Measurements from ENCODE around the gene SYT3. TPM values are rescaled to one million over a fixed set of nuclear protein-coding genes. Genes with fewer than 3 reads are reported as not detected.

The SYT3 gene
- total RNA-seq, 1 experiment from 2014 or later, result 1.8 TPM

- no peaks in the 10 kb centered on the region for H3K4me1 ChIP-seq (ENCODE audit: insufficient read depth, low read length, poor library complexity, severe bottlenecking)
- H3K36me3 ChIP-seq (ENCODE audit: insufficient read depth, low read length, poor library complexity, severe bottlenecking), result peaks cover 7% of the 10 kb centered on the region
- no TSS peak for BruUV-seq (replicated peaks)
- POLR2A ChIA-PET (ENCODE audit: low non-redundant PET), result no interaction called here
- TF ChIP-seq CTCF (conservative IDR thresholded peaks at IDR 0.05; ENCODE audit: low read depth, low read length), result no peak
- intact Hi-C loops (cut with micrococcal nuclease; ENCODE audit: unreplicated experiment), result no loop called here
- H3K27ac ChIP-seq (ENCODE audit: low read depth, low read length, poor library complexity, severe bottlenecking), result no peak overlapping the region
- no peaks in the 10 kb centered on the region for H3K9me3 ChIP-seq (ENCODE audit: low read depth, low read length, poor library complexity, severe bottlenecking)
- H3K4me3 ChIP-seq (ENCODE audit: low read depth, low read length, poor library complexity, severe bottlenecking), result no peak overlapping the region
- no peaks in the 10 kb centered on the region for H3K27me3 ChIP-seq (replicated peaks; ENCODE audit: insufficient read depth, low read depth, low read length, poor library complexity)
- DNase-seq (ENCODE audit: low spot score), result no peak
- CTCF ChIA-PET, result no interaction called here
Observed at GRCh38 chr19:50686310-50687032, 46.8 kb upstream of the SYT3 start.

- TF ChIP-seq EZH2 (IDR thresholded peaks at IDR 0.05; ENCODE audit: borderline replicate concordance, low read depth, low read length, poor library complexity, severe bottlenecking), result no peak
- intact Hi-C loops (cut with micrococcal nuclease; ENCODE audit: unreplicated experiment), result no loop called here
- CTCF ChIA-PET, result interaction anchor here (0.6 kb wide), 1 partner anchor 192 kb away, joined by 4 read pairs; no protein-coding TSS in a partner anchor
- H3K27me3 ChIP-seq (replicated peaks; ENCODE audit: insufficient read depth, low read depth, low read length, poor library complexity), result no peaks in the 10 kb centered on the region
- peaks cover under 1% of the 10 kb centered on the region for H3K36me3 ChIP-seq (ENCODE audit: insufficient read depth, low read length, poor library complexity, severe bottlenecking)
- H3K9me3 ChIP-seq (ENCODE audit: low read depth, low read length, poor library complexity, severe bottlenecking), result no peaks in the 10 kb centered on the region
- no peak overlapping the region for H3K4me3 ChIP-seq (ENCODE audit: low read depth, low read length, poor library complexity, severe bottlenecking)
- POLR2A ChIA-PET (ENCODE audit: low non-redundant PET), result no interaction called here
- no peaks in the 10 kb centered on the region for H3K4me1 ChIP-seq (ENCODE audit: insufficient read depth, low read length, poor library complexity, severe bottlenecking)
- peak; percentile 88 for DNase-seq (ENCODE audit: low spot score)
- BruUV-seq (replicated peaks), result no TSS peak
- H3K27ac ChIP-seq (ENCODE audit: low read depth, low read length, poor library complexity, severe bottlenecking), result no peak overlapping the region
Observed at GRCh38 chr19:50679177-50680125, 39.8 kb upstream of the SYT3 start.

- TF ChIP-seq CTCF (conservative IDR thresholded peaks at IDR 0.05; ENCODE audit: low read depth, low read length) (no peak), EZH2 (IDR thresholded peaks at IDR 0.05; ENCODE audit: borderline replicate concordance, low read depth, low read length, poor library complexity, severe bottlenecking) (no peak)
- H3K27me3 ChIP-seq (replicated peaks; ENCODE audit: insufficient read depth, low read depth, low read length, poor library complexity), result no peaks in the 10 kb centered on the region
- intact Hi-C loops (cut with micrococcal nuclease; ENCODE audit: unreplicated experiment), result no loop called here
- no peak overlapping the region for H3K27ac ChIP-seq (ENCODE audit: low read depth, low read length, poor library complexity, severe bottlenecking)
- no peaks in the 10 kb centered on the region for H3K9me3 ChIP-seq (ENCODE audit: low read depth, low read length, poor library complexity, severe bottlenecking)
- no TSS peak for BruUV-seq (replicated peaks)
- no peak for DNase-seq (ENCODE audit: low spot score)
- CTCF ChIA-PET, result no interaction called here
- POLR2A ChIA-PET (ENCODE audit: low non-redundant PET), result no interaction called here
- H3K4me3 ChIP-seq (ENCODE audit: low read depth, low read length, poor library complexity, severe bottlenecking), result no peak overlapping the region
- no peaks in the 10 kb centered on the region for H3K4me1 ChIP-seq (ENCODE audit: insufficient read depth, low read length, poor library complexity, severe bottlenecking)
- H3K36me3 ChIP-seq (ENCODE audit: insufficient read depth, low read length, poor library complexity, severe bottlenecking), result no peaks in the 10 kb centered on the region
Observed at GRCh38 chr19:50678323-50678722, 38.6 kb upstream of the SYT3 start.
